GM12872 (cell line): Measurements from ENCODE around the gene ARHGAP6.

ENCODE experiments used
- TF ChIP-seq, protein P1 (sequence below): IDR thresholded peaks from 3 replicates; pipeline ENCODE4 v1.5.1; 2011; ENCODE audit warnings: low read depth, mild to moderate bottlenecking, low read length, moderate library complexity; ENCODE audit not compliant: insufficient read depth

The ARHGAP6 gene

DNA sequence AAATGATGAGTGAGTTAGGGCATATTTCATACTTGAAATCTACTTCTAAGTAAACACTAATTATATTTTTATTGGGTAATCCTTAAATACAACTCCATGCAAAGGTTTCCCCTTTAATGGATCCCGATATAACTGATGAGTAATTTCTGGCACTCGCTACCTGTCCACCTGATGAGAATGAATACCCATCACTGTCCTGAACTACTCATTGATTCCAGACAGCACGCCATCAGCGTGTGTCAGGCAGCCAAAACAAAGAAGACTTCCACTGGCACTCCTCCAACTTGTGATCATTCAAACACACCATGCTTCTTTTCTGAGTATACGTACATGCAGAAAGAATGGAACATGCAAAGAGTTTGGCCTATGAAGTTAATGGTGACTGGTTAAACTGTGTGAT lies 485.1 kb downstream of the ARHGAP6 start:
- TF ChIP-seq, protein P1, sequence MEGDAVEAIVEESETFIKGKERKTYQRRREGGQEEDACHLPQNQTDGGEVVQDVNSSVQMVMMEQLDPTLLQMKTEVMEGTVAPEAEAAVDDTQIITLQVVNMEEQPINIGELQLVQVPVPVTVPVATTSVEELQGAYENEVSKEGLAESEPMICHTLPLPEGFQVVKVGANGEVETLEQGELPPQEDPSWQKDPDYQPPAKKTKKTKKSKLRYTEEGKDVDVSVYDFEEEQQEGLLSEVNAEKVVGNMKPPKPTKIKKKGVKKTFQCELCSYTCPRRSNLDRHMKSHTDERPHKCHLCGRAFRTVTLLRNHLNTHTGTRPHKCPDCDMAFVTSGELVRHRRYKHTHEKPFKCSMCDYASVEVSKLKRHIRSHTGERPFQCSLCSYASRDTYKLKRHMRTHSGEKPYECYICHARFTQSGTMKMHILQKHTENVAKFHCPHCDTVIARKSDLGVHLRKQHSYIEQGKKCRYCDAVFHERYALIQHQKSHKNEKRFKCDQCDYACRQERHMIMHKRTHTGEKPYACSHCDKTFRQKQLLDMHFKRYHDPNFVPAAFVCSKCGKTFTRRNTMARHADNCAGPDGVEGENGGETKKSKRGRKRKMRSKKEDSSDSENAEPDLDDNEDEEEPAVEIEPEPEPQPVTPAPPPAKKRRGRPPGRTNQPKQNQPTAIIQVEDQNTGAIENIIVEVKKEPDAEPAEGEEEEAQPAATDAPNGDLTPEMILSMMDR, result no peak

GRCh38 chrX:11172415-11172814 lies 493.3 kb downstream of the ARHGAP6 start:
- TF ChIP-seq, protein P1, result no peak

- TF ChIP-seq, protein P1, result no peak
Measured at GRCh38 chrX:11171956-11172355, 493.8 kb downstream of the ARHGAP6 start.

DNA sequence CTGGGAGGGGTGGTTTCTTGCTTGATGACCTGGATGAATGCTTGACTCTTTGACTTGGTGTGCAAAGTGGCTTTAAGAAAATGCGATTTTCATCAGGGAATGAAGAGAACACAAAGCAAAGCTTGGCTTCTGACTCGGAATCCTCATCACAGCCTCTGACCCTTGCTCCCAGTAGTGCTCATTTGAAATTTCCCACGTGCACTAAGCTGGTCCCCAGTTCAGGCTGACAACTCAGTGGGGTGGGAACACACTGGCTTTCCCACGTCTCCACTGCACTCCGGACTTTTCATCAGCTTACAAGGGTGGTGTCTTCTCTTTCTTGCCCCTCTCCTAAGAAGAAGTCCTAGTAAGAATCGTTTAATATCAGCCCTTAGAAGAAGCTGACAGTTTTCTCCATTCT lies 501.3 kb downstream of the ARHGAP6 start:
- TF ChIP-seq, protein P1, result no peak

DNA sequence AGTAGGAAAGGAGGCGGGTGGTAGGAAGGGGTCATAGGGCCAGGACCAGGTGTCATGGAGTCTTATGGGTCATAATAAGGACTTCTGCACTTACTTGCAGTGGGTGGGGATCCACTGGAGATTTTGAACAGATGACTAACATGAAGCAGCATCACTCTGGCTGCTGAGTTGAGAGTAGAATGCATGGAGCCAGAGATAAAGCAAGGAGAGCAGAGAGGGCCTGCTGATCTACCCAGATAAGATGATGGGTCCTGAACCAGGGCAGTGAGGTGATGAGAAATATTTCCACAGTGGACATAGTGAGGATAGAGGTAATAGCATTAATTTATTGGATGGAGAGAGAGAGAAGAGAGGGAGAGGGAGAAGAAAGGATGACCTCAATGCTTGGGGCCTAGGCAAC lies 506.6 kb downstream of the ARHGAP6 start:
- TF ChIP-seq, protein P1, result no peak

- TF ChIP-seq, protein P1, result no peak
Measured at GRCh38 chrX:11151799-11152559, 513.7 kb downstream of the ARHGAP6 start.

- TF ChIP-seq, protein P1, result no peak
Measured at GRCh38 chrX:11148401-11148800, 517.3 kb downstream of the ARHGAP6 start.
